ENCODE data around the gene CFTR. TPM values are rescaled to one million over a fixed set of nuclear protein-coding genes. Genes with fewer than 3 reads are reported as not detected.

Gene CFTR
- total and polyA plus RNA-seq, 2 of the 4 experiments (the other 2 are of a cell fraction): 0.18 to 0.21 TPM

DNA sequence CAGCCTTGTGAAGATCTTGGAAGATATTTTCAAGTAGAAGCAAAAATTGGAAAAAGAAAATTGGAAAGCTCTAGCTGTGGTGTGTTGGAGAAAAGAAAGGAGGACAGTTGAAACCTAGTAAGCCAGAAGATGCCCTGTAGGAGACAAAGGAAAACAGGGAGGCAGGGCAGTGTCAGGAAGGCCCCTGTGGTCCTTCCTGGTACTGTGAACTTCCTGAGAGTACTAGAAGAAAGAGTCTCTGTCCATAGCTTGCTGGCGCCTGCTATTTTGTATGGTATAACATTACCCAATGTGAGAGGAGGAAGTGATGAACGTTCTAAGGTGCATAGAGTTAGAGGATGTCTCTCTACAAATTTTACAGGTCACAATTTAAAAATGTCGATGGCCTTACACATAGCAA lies 210.3 kb downstream of the CFTR start:
- Histone ChIP-seq H3K27ac (ENCODE audit: insufficient read depth, low read length) (no peak overlapping the region), H3K18ac (ENCODE audit: low read depth, low read length) (no peak overlapping the region), H3K14ac (replicated peaks; ENCODE audit: low read depth, low read length) (no peak overlapping the region), H2BK5ac (ENCODE audit: low read depth, low read length, poor library complexity, severe bottlenecking) (no peak overlapping the region), H3K23ac (ENCODE audit: low read depth, low read length) (no peak overlapping the region), H3K4ac (ENCODE audit: low read depth, low read length) (no peak overlapping the region), H3K56ac (ENCODE audit: extremely low read depth, insufficient read depth, low read length) (no peak overlapping the region), H2BK120ac (ENCODE audit: low read depth, low read length) (no peak overlapping the region), H3K4me1 (ENCODE audit: control insufficient read depth, insufficient read depth, low read length) (no peaks in the 10 kb centered on the region), H3K4me3 (ENCODE audit: insufficient read depth, low read depth, low read length) (no peak overlapping the region), H2AK9ac (replicated peaks; ENCODE audit: low read depth, low read length, poor library complexity) (no peak overlapping the region), H2BK15ac (ENCODE audit: low read depth, low read length) (no peak overlapping the region), H2BK20ac (ENCODE audit: low read depth, low read length) (no peak overlapping the region), H3K9ac (ENCODE audit: low read depth, low read length) (no peak overlapping the region), H2AFZ (replicated peaks; ENCODE audit: low read length, poor library complexity) (no peak overlapping the region), H2AK5ac (ENCODE audit: low read depth, low read length) (no peak overlapping the region), H3K36me3 (ENCODE audit: control insufficient read depth, insufficient read depth, low read length) (no peaks in the 10 kb centered on the region), H3K27me3 (ENCODE audit: control insufficient read depth, insufficient read depth, low read length) (no peaks in the 10 kb centered on the region; the same call in 1 of the 2 replicates), H4K20me1 (ENCODE audit: insufficient read depth, low read length) (no peaks in the 10 kb centered on the region), H3K79me1 (ENCODE audit: low read depth in 1 of 2, low read length in 2 of 2) (no peaks in the 10 kb centered on the region), H3K4me2 (ENCODE audit: low read depth, low read length) (no peak overlapping the region), H3K9me3 (ENCODE audit: control insufficient read depth, insufficient read depth, low read length) (no peaks in the 10 kb centered on the region), H3K9me1 (ENCODE audit: insufficient read depth, low read length) (no peaks in the 10 kb centered on the region), H4K8ac (ENCODE audit: low read depth in 2 of 2, low read length in 2 of 2) (no peak overlapping the region), H4K5ac (ENCODE audit: low read depth, low read length) (no peak overlapping the region), H4K91ac (ENCODE audit: insufficient read depth, low read depth, low read length) (no peak overlapping the region)
- no peak for ATAC-seq (ENCODE audit: low read depth)
- no peak for DNase-seq
- intact Hi-C loops (cut with micrococcal nuclease): no loop called here
- no TSS peak for BruUV-seq (replicated peaks)
- POLR2A ChIA-PET (ENCODE audit: unreplicated experiment): no interaction called here
- TF ChIP-seq SMC3 (IDR thresholded peaks at IDR 0.05; ENCODE audit: low read depth, low read length): no peak
- no peak for TF ChIP-seq POLR2A (IDR thresholded peaks at IDR 0.05; ENCODE audit: low read depth, low read length)
- TF ChIP-seq RFX5 (IDR thresholded peaks at IDR 0.05; ENCODE audit: low read depth, low read length): no peak
- no peak for TF ChIP-seq MAZ (IDR thresholded peaks at IDR 0.05; ENCODE audit: borderline replicate concordance, low read depth, low read length)
- TF ChIP-seq USF2 (IDR thresholded peaks at IDR 0.05; ENCODE audit: low read depth, low read length): no peak
- dilution Hi-C loops (cut with HindIII; ENCODE audit: low sequenced_read_pairs, unreplicated experiment): no loop called here
- WGBS, 2 experiments (ENCODE audit: extremely low coverage in 2 of 2, insufficient read length in 1 of 2): no CpG with 5 or more reads among the region's 3 CpGs
- CTCF ChIA-PET: interaction anchor here (1.2 kb wide), 1 partner anchor 231 kb away, joined by 3 read pairs; no protein-coding TSS in a partner anchor
- in situ Hi-C loops (cut with MboI; ENCODE audit: low sequenced_read_pairs): no loop called here
